Caco-2 (cell line): ENCODE data around the gene UPK1A. TPM values are rescaled to one million over a fixed set of nuclear protein-coding genes. Genes with fewer than 3 reads are reported as not detected.

Experiments used
- BruUV-seq: library from RNA; stranded (reverse); fragments of 400-500 nt; replicated peaks from 2 replicates; lab custom pipeline; 2021; lab: Mats Ljungman, UMichigan
- CTCF ChIA-PET: fragments of 300-600 bp; sonication (Branson Sonifier 250); formaldehyde crosslinking; loops from one replicate; lab custom pipeline; 2022; ENCODE audit warnings: antibody characterized with exemption; lab: Charles Lee
- POLR2A ChIA-PET: fragments of 300-600 bp; sonication (Branson Sonifier 250); formaldehyde crosslinking; loops from one replicate; lab custom pipeline; 2022; ENCODE audit warnings: antibody characterized with exemption; lab: Charles Lee
- DNase-seq, 2 experiments: peaks; one replicate each; pipeline versions ENCODE4 v3.0.0 to v3.0.0-alpha.2; 2020 to 2022
- H3K27me3 ChIP-seq: replicated peaks from 2 replicates; pipeline ENCODE4 v1.6.0; 2011; ENCODE audit warnings: low read length; ENCODE audit not compliant: control insufficient read depth, insufficient read depth
- H3K36me3 ChIP-seq: 2 replicates; pipeline ENCODE4 v1.5.1; 2011; ENCODE audit warnings: low read length; ENCODE audit not compliant: control insufficient read depth, insufficient read depth
- H3K4me1 ChIP-seq: fragments of 250-450 bp; sonication (Bioruptor Pico); 2 replicates; pipeline ENCODE4 v1.5.1; 2020; ENCODE audit warnings: mild to moderate bottlenecking
- H3K4me3 ChIP-seq: 2 replicates; pipeline ENCODE4 v1.5.1; 2011; ENCODE audit warnings: low read depth, mild to moderate bottlenecking, control low read depth, low read length
- H3K9me3 ChIP-seq: fragments of 250-450 bp; sonication (Bioruptor Pico); 2 replicates; pipeline ENCODE4 v1.5.1; 2020; ENCODE audit warnings: mild to moderate bottlenecking, moderate library complexity
- H3K27ac Mint-ChIP-seq: one replicate; pipeline ENCODE4 v1.8.0; 2022; ENCODE audit warnings: mixed read lengths; ENCODE audit not compliant: unreplicated experiment
- H3K27me3 Mint-ChIP-seq: one replicate; pipeline ENCODE4 v1.8.0; 2022; ENCODE audit warnings: mixed read lengths; ENCODE audit not compliant: insufficient read depth, unreplicated experiment
- H3K36me3 Mint-ChIP-seq: one replicate; pipeline ENCODE4 v1.8.0; 2022; ENCODE audit warnings: mild to moderate bottlenecking, mixed read lengths; ENCODE audit not compliant: insufficient read depth, unreplicated experiment
- H3K4me1 Mint-ChIP-seq: one replicate; pipeline ENCODE4 v1.8.0; 2022; ENCODE audit warnings: low read depth, mixed read lengths; ENCODE audit not compliant: unreplicated experiment
- H3K4me3 Mint-ChIP-seq: one replicate; pipeline ENCODE4 v1.8.0; 2022; ENCODE audit warnings: mild to moderate bottlenecking, moderate library complexity, mixed read lengths; ENCODE audit not compliant: unreplicated experiment
- H3K9me3 Mint-ChIP-seq: one replicate; pipeline ENCODE4 v1.8.0; 2022; ENCODE audit warnings: mixed read lengths; ENCODE audit not compliant: unreplicated experiment
- CTCF ChIP-seq, 2 experiments: fragments of 200-600 bp in 1 of 2; IDR thresholded peaks; 1 replicate in 1 of 2; 2 replicates in 1 of 2; pipeline versions ENCODE4 v1.5.1 to v1.8.0; 2011 to 2022; ENCODE audit warnings: antibody characterized with exemption in 1 of 2, control low read depth in 1 of 2, inconsistent platforms in 1 of 2, low read depth in 1 of 2, low read length in 1 of 2, mild to moderate bottlenecking in 1 of 2, moderate library complexity in 1 of 2; ENCODE audit not compliant: insufficient read depth in 1 of 2, severe bottlenecking in 1 of 2, unreplicated experiment in 1 of 2
- intact Hi-C: fragments of 100-400 bp; cut with micrococcal nuclease; formaldehyde crosslinking; loops from one replicate; pipeline ENCODE4 v1.10.0; 2022; ENCODE audit not compliant: unreplicated experiment
- total RNA-seq: library from RNA; stranded (reverse); gene quantifications from 2 replicates; pipeline ENCODE4 v1.2.3, GENCODE V29; 2022

The UPK1A gene
- total RNA-seq, 1 experiment from 2014 or later = not detected

- intact Hi-C loops = loop anchor here (2.0 kb wide), 1 partner anchor 17 kb away; no protein-coding TSS in a partner anchor
- ChIA-PET CTCF (no interaction called here), POLR2A (interaction anchor here (1.1 kb wide), 1 partner anchor 17 kb away, joined by 11 read pairs; no protein-coding TSS in a partner anchor)
These were observed 4.3 kb upstream of the UPK1A start for GRCh38 chr19:35661995-35662340.

GRCh38 chr19:35663981-35664380 lies 2.3 kb upstream of the UPK1A start:
- CTCF ChIA-PET = interaction anchor here (0.6 kb wide), 1 partner anchor 267 kb away, joined by 3 read pairs; no protein-coding TSS in a partner anchor
- POLR2A ChIA-PET = interaction anchor here (0.6 kb wide), 1 partner anchor 16 kb away, joined by 3 read pairs; the partner anchor contains the start of gene COX6B1
- no peak overlapping the region for H3K4me3 ChIP-seq
- TF ChIP-seq CTCF (IDR thresholded peaks at IDR 0.05; ENCODE audit: insufficient read depth in 1 of 2, low read depth in 1 of 2, low read length in 1 of 2, severe bottlenecking in 1 of 2, unreplicated experiment in 1 of 2) = no peak
- intact Hi-C loops = no loop called here
- H3K27ac Mint-ChIP-seq = no peak overlapping the region
- H3K36me3 Mint-ChIP-seq = peaks cover 30% of the 10 kb centered on the region
- no peaks in the 10 kb centered on the region for H3K27me3 Mint-ChIP-seq
- H3K4me1 ChIP-seq = no peaks in the 10 kb centered on the region
- no peaks in the 10 kb centered on the region for H3K9me3 Mint-ChIP-seq
- H3K27me3 ChIP-seq = no peaks in the 10 kb centered on the region
- no peaks in the 10 kb centered on the region for H3K36me3 ChIP-seq
- H3K9me3 ChIP-seq = no peaks in the 10 kb centered on the region
- H3K4me3 Mint-ChIP-seq = no peak overlapping the region
- H3K4me1 Mint-ChIP-seq = no peaks in the 10 kb centered on the region
- no peak for DNase-seq
- no TSS peak for BruUV-seq

More at GRCh38 chr19:35661995-35662340, 4.3 kb upstream of the UPK1A start:
- no peak overlapping the region for H3K4me3 ChIP-seq
- H3K36me3 Mint-ChIP-seq = peaks cover 50% of the 10 kb centered on the region
- H3K9me3 ChIP-seq = no peaks in the 10 kb centered on the region
- BruUV-seq = no TSS peak
- no peaks in the 10 kb centered on the region for H3K9me3 Mint-ChIP-seq
- H3K4me1 Mint-ChIP-seq = no peaks in the 10 kb centered on the region
- no peaks in the 10 kb centered on the region for H3K27me3 Mint-ChIP-seq
- peaks cover 5% of the 10 kb centered on the region for H3K36me3 ChIP-seq
- no peak overlapping the region for H3K4me3 Mint-ChIP-seq
- TF ChIP-seq CTCF (IDR thresholded peaks at IDR 0.05; ENCODE audit: insufficient read depth in 1 of 2, low read depth in 1 of 2, low read length in 1 of 2, severe bottlenecking in 1 of 2, unreplicated experiment in 1 of 2) = no peak
- H3K27ac Mint-ChIP-seq = no peak overlapping the region
- H3K27me3 ChIP-seq = no peaks in the 10 kb centered on the region
- H3K4me1 ChIP-seq = no peaks in the 10 kb centered on the region
- no peak for DNase-seq

GRCh38 chr19:35665157-35665556 lies 1.2 kb upstream of the UPK1A start:
- H3K4me3 Mint-ChIP-seq = no peak overlapping the region
- H3K4me1 ChIP-seq = peaks cover 3% of the 10 kb centered on the region; the same call in 1 of the 2 replicates
- BruUV-seq = no TSS peak
- no peaks in the 10 kb centered on the region for H3K27me3 ChIP-seq
- H3K4me1 Mint-ChIP-seq = peaks cover 6% of the 10 kb centered on the region
- intact Hi-C loops = no loop called here
- H3K27ac Mint-ChIP-seq = no peak overlapping the region
- H3K27me3 Mint-ChIP-seq = peaks cover 5% of the 10 kb centered on the region
- H3K9me3 Mint-ChIP-seq = no peaks in the 10 kb centered on the region
- H3K36me3 ChIP-seq = no peaks in the 10 kb centered on the region
- H3K9me3 ChIP-seq = no peaks in the 10 kb centered on the region
- POLR2A ChIA-PET = no interaction called here
- no peak for TF ChIP-seq CTCF (IDR thresholded peaks at IDR 0.05; ENCODE audit: insufficient read depth in 1 of 2, low read depth in 1 of 2, low read length in 1 of 2, severe bottlenecking in 1 of 2, unreplicated experiment in 1 of 2)
- DNase-seq = no peak
- no peak overlapping the region for H3K4me3 ChIP-seq
- peaks cover 29% of the 10 kb centered on the region for H3K36me3 Mint-ChIP-seq
- CTCF ChIA-PET = no interaction called here
